Neural crest cell (in vitro differentiated cells): ENCODE measurements around the gene LDLRAP1. TPM values are rescaled to one million over a fixed set of nuclear protein-coding genes. Genes with fewer than 3 reads are reported as not detected.
A peak's percentile ranks its signal among the peaks of the same experiment; 100 is the strongest.

Experiments used
- DNase-seq: peaks from one replicate; pipeline ENCODE4 v3.0.0; 2021; ENCODE audit warnings: low read depth, mixed read lengths, low spot score
- H3K27ac Mint-ChIP-seq: one replicate; pipeline ENCODE4 v1.8.0; 2021; ENCODE audit warnings: mild to moderate bottlenecking, mixed read lengths; ENCODE audit not compliant: unreplicated experiment
- H3K27me3 Mint-ChIP-seq: 2 replicates; pipeline ENCODE4 v1.8.0; 2021; ENCODE audit warnings: low read depth, mild to moderate bottlenecking, mixed read lengths
- H3K36me3 Mint-ChIP-seq: 2 replicates; pipeline ENCODE4 v1.8.0; 2021; ENCODE audit warnings: low read depth, mild to moderate bottlenecking, mixed read lengths
- H3K4me1 Mint-ChIP-seq: 2 replicates; pipeline ENCODE4 v1.8.0; 2021; ENCODE audit warnings: mixed read lengths
- H3K4me3 Mint-ChIP-seq: one replicate; pipeline ENCODE4 v1.8.0; 2021; ENCODE audit warnings: mild to moderate bottlenecking, mixed read lengths
- H3K9me3 Mint-ChIP-seq: 2 replicates; pipeline ENCODE4 v1.8.0; 2021; ENCODE audit warnings: mixed read lengths
- CTCF ChIP-seq: fragments of 200-600 bp; sonication (generic); conservative IDR thresholded peaks from 2 replicates; pipeline ENCODE4 v1.5.0; 2021; ENCODE audit warnings: antibody characterized with exemption, mild to moderate bottlenecking
- total RNA-seq: library from RNA; stranded (reverse); gene quantifications from 2 replicates; pipeline ENCODE4 v1.2.1, GENCODE V29; 2021

LDLRAP1 gene
- total RNA-seq, 1 donor from 2014 or later: 20.7 TPM

DNA sequence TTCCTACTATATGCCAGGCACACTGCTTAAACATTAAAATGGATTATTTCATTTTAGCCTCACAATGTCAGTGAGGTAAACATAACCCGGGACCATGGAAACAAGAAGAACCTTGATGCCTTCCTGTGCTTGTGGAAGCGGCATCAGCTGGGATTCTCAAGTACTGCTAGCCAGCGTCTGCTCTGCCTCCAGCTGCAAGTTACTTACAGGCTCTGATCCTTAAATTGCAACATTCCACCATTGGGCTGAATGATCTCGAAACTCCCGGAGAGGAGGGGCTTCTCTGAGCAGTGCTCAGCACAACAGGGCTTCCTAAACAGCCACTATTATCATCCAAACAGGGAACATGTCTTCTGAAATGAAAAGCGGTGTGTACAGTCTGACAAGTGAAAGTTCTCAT, 66.5 kb downstream of the LDLRAP1 start:
- H3K4me1 Mint-ChIP-seq: peaks cover 9% of the 10 kb centered on the region
- peaks cover 31% of the 10 kb centered on the region for H3K27me3 Mint-ChIP-seq
- TF ChIP-seq CTCF: no peak
- no peaks in the 10 kb centered on the region for H3K36me3 Mint-ChIP-seq
- no peak overlapping the region for H3K4me3 Mint-ChIP-seq
- DNase-seq: no peak
- no peak overlapping the region for H3K27ac Mint-ChIP-seq
- no peaks in the 10 kb centered on the region for H3K9me3 Mint-ChIP-seq

DNA sequence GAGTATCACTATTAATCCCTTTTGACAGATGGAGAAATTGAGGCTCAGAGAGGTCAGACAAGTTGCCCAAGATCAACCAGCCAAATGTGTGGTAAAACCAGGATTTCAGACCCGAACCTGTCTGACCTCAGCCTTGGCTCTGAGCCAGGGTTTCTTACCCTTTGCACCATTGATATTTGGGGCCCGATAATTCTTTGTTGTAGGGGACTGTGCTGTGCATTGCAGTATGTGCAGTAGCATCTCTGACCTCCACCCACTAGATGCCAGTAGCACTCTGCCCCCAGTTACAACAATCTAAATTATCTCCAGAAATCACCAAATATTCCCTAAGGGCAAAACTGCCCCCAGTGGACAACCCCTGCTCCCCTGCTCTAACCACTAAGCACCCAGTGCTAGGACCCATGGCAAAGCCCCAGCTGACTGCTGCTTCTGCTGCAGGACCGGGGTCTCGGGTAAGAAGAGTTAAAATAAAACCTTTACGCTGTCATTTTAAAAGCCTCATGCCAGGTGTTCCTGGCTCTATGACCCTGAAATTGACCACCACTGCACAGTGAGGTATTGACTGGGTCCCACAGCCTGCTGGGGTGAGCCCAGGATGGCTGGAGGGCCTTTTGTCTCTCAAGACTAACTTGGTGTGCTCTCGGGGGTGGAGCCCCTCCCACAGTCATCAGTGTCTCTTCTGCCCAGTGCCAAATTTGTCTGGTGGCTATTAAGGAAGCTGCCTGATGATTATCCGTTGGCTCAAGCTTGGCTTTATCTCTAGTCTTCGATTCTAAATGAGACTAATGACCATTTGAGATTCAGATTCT, 67.6 kb downstream of the LDLRAP1 start:
- no peaks in the 10 kb centered on the region for H3K9me3 Mint-ChIP-seq
- H3K27ac Mint-ChIP-seq: no peak overlapping the region
- no peak overlapping the region for H3K4me3 Mint-ChIP-seq
- peaks cover 33% of the 10 kb centered on the region for H3K27me3 Mint-ChIP-seq
- peaks cover 14% of the 10 kb centered on the region for H3K4me1 Mint-ChIP-seq
- no peaks in the 10 kb centered on the region for H3K36me3 Mint-ChIP-seq
- TF ChIP-seq CTCF: no peak
- no peak for DNase-seq

- Mint-ChIP-seq H3K36me3 (no peaks in the 10 kb centered on the region), H3K4me3 (no peak overlapping the region), H3K27ac (no peak overlapping the region), H3K4me1 (peaks cover 14% of the 10 kb centered on the region), H3K27me3 (peaks cover 33% of the 10 kb centered on the region), H3K9me3 (no peaks in the 10 kb centered on the region)
- TF ChIP-seq CTCF: no peak
- no peak for DNase-seq
Measured at GRCh38 chr1:25611843-25612242, 68.4 kb downstream of the LDLRAP1 start.

DNA sequence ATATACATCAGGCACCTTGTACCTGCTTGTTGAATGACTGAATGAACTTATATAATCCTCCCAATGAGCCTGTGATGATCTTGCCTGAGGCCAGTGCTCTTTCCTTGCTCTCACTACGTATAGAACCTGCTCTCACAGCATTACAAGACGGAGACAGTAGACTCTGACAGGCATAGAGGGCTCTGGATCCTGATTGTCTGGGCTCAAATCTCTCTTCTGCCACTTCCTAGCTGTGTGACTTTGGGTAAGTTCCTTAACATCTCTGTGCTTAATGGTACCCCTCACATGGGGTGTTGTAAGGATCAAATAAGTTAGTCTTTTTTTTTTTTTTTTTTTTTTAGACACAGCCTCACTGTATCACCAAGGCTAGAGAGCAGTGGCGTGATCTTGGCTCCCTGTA, 69.0 kb downstream of the LDLRAP1 start:
- Mint-ChIP-seq H3K4me1 (peaks cover 14% of the 10 kb centered on the region), H3K9me3 (no peaks in the 10 kb centered on the region), H3K27me3 (peaks cover 33% of the 10 kb centered on the region), H3K27ac (no peak overlapping the region), H3K36me3 (no peaks in the 10 kb centered on the region), H3K4me3 (no peak overlapping the region)
- no peak for TF ChIP-seq CTCF
- DNase-seq: no peak

DNA sequence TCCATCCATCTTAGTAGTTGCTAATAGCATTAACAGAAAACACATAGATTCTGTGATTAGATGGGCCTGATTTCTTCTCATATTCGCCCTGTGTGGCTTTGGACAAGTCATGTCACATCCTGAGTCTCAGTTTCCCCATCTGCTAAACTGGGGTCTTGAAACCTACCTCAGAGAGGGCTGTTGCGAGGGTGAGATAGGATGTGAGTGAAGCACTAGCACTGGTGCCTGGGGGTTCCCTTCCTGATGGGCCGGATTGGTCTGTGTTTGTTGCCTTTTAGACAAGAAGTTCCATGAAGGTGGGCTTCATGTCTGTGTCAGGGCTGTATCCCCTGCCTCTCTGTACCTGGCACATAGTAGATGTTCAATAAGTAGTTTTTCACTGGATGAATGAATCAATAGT, 69.7 kb downstream of the LDLRAP1 start:
- DNase-seq: no peak
- no peak for TF ChIP-seq CTCF
- Mint-ChIP-seq H3K36me3 (no peaks in the 10 kb centered on the region), H3K27ac (no peak overlapping the region), H3K27me3 (peaks cover 33% of the 10 kb centered on the region), H3K9me3 (no peaks in the 10 kb centered on the region), H3K4me3 (peak overlapping the region; percentile 52), H3K4me1 (peaks cover 15% of the 10 kb centered on the region)
